Endothelial cell (in vitro differentiated cells): ENCODE data around the gene DENND2A. TPM values are rescaled to one million over a fixed set of nuclear protein-coding genes. Genes with fewer than 3 reads are reported as not detected.

ENCODE experiments used
- DNase-seq: peaks from one replicate; pipeline ENCODE4 v3.0.0; 2021; ENCODE audit warnings: low spot score
- H3K27ac Mint-ChIP-seq: one replicate; pipeline ENCODE4 v1.8.0; 2021; ENCODE audit warnings: mixed read lengths, inconsistent platforms; ENCODE audit not compliant: unreplicated experiment
- H3K27me3 Mint-ChIP-seq: one replicate; pipeline ENCODE4 v1.8.0; 2021; ENCODE audit warnings: mild to moderate bottlenecking, moderate library complexity, mixed read lengths, inconsistent platforms; ENCODE audit not compliant: unreplicated experiment
- H3K36me3 Mint-ChIP-seq: one replicate; pipeline ENCODE4 v1.8.0; 2021; ENCODE audit warnings: mild to moderate bottlenecking, low read depth, mixed read lengths, inconsistent platforms; ENCODE audit not compliant: unreplicated experiment
- H3K4me1 Mint-ChIP-seq: one replicate; pipeline ENCODE4 v1.8.0; 2021; ENCODE audit warnings: mild to moderate bottlenecking, mixed read lengths, inconsistent platforms; ENCODE audit not compliant: unreplicated experiment
- H3K4me3 Mint-ChIP-seq: one replicate; pipeline ENCODE4 v1.8.0; 2021; ENCODE audit warnings: mild to moderate bottlenecking, mixed read lengths, inconsistent platforms; ENCODE audit not compliant: unreplicated experiment
- H3K9me3 Mint-ChIP-seq: one replicate; pipeline ENCODE4 v1.8.0; 2021; ENCODE audit warnings: mixed read lengths, inconsistent platforms; ENCODE audit not compliant: unreplicated experiment
- total RNA-seq: library from RNA; stranded (reverse); fragmentation: NEBNext Ultra II Directional; extraction: Animal tissue kit (Norgen Biotek cat#: 25700); gene quantifications from one replicate; pipeline ENCODE4 v1.2.1, GENCODE V29; 2021; ENCODE audit not compliant: unreplicated experiment
- TF ChIP-seq, protein P1 (sequence below): fragments of 200-600 bp; sonication (generic); IDR thresholded peaks from one replicate; pipeline ENCODE4 v1.5.0; 2021; ENCODE audit warnings: antibody characterized with exemption; ENCODE audit not compliant: unreplicated experiment

DENND2A gene
- total RNA-seq, 1 donor from 2014 or later, result 41.0 TPM

DNA sequence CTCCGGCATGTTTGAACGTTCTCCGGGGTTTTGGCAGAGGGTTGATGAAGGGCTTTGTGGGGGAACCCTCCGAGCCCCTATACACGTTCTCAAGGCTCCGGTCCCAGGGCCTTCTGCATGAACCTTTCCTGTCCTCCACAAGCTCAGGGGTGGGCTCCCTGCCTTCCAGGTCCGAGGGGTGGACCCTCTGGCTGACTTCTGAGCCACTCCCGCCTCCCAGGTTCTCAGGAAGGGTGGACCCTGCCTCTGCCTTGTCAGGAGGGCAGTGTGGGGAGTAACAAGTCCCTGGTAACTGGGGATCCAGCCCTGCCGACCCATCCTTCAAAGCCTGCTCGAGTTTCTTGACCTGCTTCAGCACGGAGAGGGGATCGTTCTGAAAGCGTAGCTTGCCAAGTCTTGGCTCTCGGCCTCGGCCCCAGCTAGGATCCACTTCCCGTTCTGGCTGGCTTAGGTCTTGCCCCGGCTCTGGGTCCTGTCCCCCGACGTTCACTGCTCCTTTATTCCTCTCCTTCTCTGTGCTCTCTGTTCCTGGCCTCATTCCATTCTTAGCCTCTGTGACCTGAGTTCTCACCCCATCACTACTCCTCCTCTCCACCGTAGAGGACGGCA lies 38.9 kb downstream of the DENND2A start:
- Mint-ChIP-seq H3K27ac (no peak overlapping the region), H3K4me1 (peaks cover 3% of the 10 kb centered on the region), H3K36me3 (peaks cover 16% of the 10 kb centered on the region), H3K4me3 (peak overlapping the region; percentile 65), H3K9me3 (no peaks in the 10 kb centered on the region), H3K27me3 (peaks cover 1% of the 10 kb centered on the region)
- TF ChIP-seq, protein P1, sequence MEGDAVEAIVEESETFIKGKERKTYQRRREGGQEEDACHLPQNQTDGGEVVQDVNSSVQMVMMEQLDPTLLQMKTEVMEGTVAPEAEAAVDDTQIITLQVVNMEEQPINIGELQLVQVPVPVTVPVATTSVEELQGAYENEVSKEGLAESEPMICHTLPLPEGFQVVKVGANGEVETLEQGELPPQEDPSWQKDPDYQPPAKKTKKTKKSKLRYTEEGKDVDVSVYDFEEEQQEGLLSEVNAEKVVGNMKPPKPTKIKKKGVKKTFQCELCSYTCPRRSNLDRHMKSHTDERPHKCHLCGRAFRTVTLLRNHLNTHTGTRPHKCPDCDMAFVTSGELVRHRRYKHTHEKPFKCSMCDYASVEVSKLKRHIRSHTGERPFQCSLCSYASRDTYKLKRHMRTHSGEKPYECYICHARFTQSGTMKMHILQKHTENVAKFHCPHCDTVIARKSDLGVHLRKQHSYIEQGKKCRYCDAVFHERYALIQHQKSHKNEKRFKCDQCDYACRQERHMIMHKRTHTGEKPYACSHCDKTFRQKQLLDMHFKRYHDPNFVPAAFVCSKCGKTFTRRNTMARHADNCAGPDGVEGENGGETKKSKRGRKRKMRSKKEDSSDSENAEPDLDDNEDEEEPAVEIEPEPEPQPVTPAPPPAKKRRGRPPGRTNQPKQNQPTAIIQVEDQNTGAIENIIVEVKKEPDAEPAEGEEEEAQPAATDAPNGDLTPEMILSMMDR, result no peak
- DNase-seq, result no peak

DNA sequence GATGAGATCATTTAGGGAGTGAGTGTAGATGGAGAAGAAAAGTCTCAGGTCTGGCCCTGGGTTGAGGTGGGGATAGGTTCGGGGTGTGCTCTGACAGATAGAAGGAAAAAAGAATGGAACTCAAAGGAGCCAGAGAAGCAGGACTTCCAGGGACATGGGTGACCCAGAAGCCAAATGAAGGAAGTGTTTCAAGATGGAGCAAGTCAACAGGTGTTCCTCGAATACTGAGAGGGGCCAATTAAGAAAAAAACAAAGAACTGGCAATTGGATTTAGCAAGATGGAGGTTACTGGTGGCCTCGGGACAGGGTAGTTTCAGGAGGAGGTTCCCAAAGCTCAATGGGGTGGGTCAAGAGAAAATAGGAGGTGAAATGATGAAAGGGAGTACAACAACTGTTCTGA lies 40.3 kb downstream of the DENND2A start:
- DNase-seq, result no peak
- peaks cover 3% of the 10 kb centered on the region for H3K4me1 Mint-ChIP-seq
- H3K36me3 Mint-ChIP-seq, result peaks cover 16% of the 10 kb centered on the region
- H3K27ac Mint-ChIP-seq, result no peak overlapping the region
- peaks cover 1% of the 10 kb centered on the region for H3K27me3 Mint-ChIP-seq
- H3K9me3 Mint-ChIP-seq, result no peaks in the 10 kb centered on the region
- H3K4me3 Mint-ChIP-seq, result no peak overlapping the region
- TF ChIP-seq, protein P1, result no peak

DNA sequence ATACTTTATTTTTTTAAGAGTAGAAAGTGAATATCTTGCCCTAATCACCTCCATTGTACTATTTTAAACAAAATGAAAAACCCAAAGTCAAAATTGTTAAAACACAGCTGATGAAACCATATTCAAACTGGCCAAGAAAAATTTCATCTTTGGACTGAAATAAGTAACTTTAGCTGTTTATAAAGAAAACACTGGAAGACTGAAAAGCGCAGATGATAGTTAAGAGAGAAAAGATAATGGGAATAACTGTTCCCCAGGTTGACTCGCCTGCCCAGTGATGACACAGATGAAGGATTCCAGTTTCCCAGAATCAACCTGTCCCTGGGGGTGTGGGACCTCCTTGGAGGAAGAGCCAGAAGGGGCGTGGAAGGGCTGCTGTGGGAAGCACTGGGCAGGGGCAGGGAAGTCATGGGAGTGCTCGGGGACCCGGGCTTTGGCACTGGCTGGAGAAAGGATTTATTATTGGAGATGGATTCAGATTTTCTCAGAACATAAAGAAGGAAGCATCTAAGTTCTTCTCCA lies 43.1 kb downstream of the DENND2A start:
- no peak overlapping the region for H3K27ac Mint-ChIP-seq
- TF ChIP-seq, protein P1, result no peak
- peaks cover 18% of the 10 kb centered on the region for H3K36me3 Mint-ChIP-seq
- H3K4me1 Mint-ChIP-seq, result peaks cover 8% of the 10 kb centered on the region
- DNase-seq, result no peak
- H3K9me3 Mint-ChIP-seq, result no peaks in the 10 kb centered on the region
- H3K27me3 Mint-ChIP-seq, result peaks cover 6% of the 10 kb centered on the region
- no peak overlapping the region for H3K4me3 Mint-ChIP-seq

DNA sequence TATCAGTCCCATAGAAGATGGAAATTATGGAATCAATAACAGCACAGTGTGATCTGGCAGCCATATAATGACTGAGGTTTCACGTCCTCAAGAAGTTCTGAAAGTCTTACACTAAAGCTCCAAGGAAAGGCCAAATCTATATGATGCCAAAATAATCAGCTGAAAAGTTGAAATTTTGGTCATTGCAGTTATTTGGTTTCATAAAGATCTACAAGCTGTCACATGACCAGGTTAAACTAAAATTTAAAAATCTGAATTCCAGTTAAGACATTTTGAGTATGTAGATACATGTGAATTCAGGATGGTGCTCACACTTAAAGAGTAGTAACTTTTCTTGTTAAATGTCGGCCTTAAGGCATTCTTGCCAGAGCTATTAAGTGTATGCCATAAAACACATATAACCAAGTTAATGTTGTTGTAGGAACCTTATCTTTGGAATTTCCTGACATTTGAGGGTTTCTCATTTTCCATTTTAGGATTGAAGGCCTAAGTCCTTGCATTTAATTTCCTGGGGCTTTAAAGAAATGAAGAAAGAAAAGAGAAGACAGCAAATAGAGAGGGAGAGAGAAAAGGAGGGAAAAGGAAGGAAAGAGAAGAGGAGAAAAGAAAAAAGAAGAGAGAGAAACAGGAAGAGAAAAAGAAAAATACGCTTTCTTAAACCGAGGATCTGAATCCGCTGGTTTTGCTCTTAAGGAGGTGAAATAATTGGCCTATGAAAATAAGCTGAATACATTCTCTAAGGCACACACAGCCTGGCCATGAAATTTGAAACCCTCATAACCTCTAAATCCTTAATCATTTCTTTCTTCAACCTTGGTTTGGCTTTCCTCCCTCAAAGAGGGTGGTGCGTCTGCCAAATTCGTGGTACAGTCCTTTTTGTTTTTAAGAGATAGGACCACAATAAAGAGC lies 43.8 kb downstream of the DENND2A start:
- DNase-seq, result no peak
- peaks cover 5% of the 10 kb centered on the region for H3K27me3 Mint-ChIP-seq
- TF ChIP-seq, protein P1, result no peak
- H3K27ac Mint-ChIP-seq, result peak overlapping the region; percentile 18
- no peak overlapping the region for H3K4me3 Mint-ChIP-seq
- peaks cover 8% of the 10 kb centered on the region for H3K4me1 Mint-ChIP-seq
- H3K9me3 Mint-ChIP-seq, result no peaks in the 10 kb centered on the region
- H3K36me3 Mint-ChIP-seq, result peaks cover 14% of the 10 kb centered on the region
